Measurements from ENCODE around the gene CDC42BPB. TPM values are rescaled to one million over a fixed set of nuclear protein-coding genes. Genes with fewer than 3 reads are reported as not detected.
"Not testable (repeated sequence)": the region's sequence is repeated elsewhere in the genome, so short reads cannot be mapped to it uniquely, and the experiment has no call there.

CDC42BPB gene
- total RNA-seq, 1 donor from 2014 or later: 99.6 TPM

GRCh38 chr14:102931580-102932285 lies 125.6 kb downstream of the CDC42BPB start:
- no peak for DNase-seq (ENCODE audit: low spot score)

DNA sequence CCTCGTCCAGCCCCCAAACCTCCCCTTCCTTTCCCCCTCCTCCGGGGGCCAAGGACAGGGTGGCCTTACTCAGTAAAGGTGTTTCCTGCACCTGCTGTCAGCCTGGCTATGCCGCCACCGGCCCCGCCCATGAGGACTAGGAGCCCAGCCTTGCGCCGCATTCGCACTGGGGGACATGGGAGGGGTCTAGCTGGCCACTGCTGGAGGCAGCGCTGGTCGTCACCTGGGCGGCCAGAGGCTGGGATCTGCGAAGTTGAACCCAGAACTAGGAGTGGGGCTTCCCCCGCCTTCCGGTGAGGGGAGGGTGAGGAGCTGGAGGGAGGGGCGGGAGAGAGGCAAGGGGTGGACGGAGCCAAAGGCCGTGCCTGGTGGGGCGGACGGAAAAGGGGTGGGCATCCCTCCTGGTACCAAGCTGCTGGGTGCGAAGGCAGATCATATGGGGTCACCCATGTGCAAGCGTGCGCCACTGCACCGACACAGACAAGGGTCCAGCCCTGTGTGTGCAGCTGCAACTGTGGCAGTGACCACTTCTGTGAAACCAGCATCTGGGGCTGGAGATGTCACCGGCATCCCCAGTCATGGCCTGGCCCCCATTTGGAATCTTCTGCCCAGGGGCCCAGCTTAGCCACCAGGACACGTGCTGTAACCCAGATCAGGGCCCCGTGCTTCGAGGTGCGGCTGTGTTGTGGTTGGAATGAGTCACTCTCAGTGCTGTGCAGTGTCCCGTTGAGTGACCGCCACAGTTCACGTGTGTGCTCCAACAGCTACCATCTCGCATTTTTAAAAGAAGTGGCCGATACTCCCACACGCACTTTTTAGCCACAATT lies 126.4 kb downstream of the CDC42BPB start:
- DNase-seq (ENCODE audit: low spot score): no peak

- DNase-seq (ENCODE audit: low spot score): no peak
Observed at GRCh38 chr14:102930138-102930752, 127.1 kb downstream of the CDC42BPB start.

DNA sequence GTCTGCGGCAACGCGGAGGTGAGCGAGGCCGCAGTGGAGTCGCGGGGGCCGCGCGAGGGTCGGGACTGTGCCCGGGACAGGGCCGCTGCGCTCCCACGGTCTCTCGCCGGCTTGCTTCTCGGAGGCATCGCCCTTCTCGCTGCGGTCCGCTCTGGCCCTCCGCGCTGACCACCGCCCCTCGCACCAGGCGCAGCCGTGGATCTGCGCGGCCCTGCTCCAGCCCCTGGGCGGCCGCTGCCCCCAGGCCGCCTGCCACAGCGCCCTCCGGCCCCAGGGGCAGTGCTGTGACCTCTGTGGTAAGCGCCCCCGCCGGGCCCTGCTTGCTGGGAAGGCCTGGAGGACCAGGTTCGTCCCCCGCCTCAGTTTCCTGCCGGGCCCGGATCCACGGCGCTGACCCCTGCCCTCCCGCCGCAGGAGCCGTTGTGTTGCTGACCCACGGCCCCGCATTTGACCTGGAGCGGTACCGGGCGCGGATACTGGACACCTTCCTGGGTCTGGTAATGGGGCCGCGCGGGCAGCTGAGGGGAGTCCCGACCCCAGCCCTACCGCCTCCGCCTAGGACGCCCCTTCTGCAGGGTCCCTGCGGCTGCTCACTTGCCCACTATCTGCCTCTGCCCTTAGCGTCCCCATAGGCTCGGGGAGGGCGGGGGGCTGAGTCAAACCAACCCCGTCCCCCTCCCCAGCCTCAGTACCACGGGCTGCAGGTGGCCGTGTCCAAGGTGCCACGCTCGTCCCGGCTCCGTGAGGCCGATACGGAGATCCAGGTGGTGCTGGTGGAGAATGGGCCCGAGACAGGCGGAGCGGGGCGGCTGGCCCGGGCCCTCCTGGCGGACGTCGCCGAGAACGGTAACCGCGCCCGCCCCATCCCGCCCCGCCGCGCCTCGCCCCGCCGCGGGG lies 127.9 kb downstream of the CDC42BPB start:
- DNase-seq (ENCODE audit: low spot score): no peak

DNA sequence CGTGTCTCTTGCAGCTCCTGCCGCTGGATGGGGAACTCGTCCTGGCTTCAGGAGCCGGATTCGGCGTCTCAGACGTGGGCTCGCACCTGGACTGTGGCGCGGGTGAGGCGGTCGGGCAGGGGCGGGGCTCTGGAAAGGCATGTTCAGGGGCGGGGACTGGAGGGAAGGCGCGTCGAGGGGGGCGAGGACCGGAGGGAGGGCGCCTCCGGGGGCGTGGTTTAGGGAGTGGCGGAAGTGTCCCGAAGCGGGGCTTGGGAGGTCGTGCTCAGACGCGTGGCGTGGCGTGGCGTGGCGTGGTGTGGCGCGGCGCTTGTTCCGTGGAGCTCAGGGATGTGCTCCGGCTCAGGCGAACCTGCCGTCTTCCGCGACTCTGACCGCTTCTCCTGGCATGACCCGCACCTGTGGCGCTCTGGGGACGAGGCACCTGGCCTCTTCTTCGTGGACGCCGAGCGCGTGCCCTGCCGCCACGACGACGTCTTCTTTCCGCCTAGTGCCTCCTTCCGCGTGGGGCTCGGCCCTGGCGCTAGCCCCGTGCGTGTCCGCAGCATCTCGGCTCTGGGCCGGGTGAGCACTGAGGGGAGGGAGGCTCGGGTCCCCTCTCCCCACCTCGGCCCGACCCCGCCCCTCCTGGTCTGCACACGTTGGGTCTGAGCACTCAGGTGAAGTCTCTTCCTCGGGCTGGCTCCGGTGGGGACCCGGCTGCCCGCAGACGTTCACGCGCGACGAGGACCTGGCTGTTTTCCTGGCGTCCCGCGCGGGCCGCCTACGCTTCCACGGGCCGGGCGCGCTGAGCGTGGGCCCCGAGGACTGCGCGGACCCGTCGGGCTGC lies 128.7 kb downstream of the CDC42BPB start:
- DNase-seq (ENCODE audit: low spot score): no peak

- no peak for DNase-seq (ENCODE audit: low spot score)
Observed at GRCh38 chr14:102927878-102928411, 129.4 kb downstream of the CDC42BPB start.

- no peak for DNase-seq (ENCODE audit: low spot score)
Observed at GRCh38 chr14:102927346-102927877, 129.9 kb downstream of the CDC42BPB start.

GRCh38 chr14:102926840-102927239 lies 130.5 kb downstream of the CDC42BPB start:
- not testable (repeated sequence) for DNase-seq (ENCODE audit: low spot score)

GRCh38 chr14:102926104-102926503 lies 131.2 kb downstream of the CDC42BPB start:
- no peak for DNase-seq (ENCODE audit: low spot score)

DNA sequence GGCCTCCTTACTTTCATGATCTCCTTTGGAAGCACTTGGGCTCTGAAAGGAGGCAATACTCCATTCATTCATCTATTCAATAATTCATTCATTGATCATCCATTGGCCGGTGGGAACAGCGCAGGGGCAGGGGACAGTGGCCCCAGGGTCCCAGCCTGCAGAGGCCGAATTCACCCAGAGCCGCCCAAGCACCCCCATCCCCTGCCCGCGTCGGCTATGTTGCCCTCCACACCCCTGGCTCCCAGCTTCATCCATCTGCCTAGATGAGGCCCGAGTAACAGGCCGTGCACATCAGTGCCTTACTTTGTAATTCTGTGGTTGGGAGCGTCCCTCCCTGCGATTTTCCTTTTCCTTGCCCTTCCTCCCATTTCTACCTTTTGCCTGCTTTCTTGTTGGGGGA lies 131.7 kb downstream of the CDC42BPB start:
- DNase-seq (ENCODE audit: low spot score): no peak

DNA sequence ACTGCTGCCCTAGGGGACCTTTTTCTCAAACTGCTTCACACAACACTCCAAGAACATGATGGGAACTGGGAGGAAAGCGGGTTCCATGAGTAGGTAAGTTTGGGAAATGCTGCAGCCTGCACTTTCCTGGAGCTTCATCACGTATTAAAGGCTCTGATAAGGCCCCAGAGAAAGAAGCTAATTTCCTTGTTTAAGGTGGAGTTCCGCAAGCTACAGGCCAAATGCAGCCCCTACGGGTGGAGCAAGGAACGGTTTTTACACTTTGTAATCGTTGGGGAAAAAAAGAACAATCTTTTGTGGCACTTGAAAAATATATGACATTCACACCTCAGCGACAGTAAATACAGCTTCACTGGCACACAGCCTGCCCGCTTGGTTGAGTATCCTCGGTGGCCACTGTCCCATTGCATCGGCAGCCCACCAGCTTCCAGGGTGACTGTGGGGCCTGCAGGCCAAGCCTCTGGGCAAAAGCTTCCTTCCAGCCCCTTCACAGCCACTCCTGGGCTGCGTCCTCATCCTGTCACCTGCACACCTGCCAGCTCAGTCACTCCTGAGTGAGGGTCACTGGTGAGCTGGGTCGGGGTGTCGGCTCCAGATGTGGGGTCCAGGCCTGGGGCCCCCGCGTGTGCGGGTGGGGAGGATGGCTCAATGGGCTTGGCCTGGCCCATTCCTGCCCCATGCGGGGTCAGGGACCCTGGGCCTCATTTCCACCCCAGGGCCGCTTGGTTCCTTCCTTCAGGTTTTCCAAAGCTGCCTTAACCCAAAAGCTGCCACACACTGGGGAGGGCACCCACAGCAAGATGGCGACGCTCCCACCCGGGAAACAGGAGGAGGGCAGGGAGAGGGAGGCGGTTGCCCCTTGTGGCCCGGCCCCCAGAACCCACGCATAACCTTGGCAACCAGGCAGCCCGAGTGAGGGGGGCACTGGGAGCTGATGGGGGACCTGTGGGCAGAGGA lies 132.4 kb downstream of the CDC42BPB start:
- no peak for DNase-seq (ENCODE audit: low spot score)

- DNase-seq (ENCODE audit: low spot score): no peak
Observed at GRCh38 chr14:102923925-102924486, 133.3 kb downstream of the CDC42BPB start.

DNA sequence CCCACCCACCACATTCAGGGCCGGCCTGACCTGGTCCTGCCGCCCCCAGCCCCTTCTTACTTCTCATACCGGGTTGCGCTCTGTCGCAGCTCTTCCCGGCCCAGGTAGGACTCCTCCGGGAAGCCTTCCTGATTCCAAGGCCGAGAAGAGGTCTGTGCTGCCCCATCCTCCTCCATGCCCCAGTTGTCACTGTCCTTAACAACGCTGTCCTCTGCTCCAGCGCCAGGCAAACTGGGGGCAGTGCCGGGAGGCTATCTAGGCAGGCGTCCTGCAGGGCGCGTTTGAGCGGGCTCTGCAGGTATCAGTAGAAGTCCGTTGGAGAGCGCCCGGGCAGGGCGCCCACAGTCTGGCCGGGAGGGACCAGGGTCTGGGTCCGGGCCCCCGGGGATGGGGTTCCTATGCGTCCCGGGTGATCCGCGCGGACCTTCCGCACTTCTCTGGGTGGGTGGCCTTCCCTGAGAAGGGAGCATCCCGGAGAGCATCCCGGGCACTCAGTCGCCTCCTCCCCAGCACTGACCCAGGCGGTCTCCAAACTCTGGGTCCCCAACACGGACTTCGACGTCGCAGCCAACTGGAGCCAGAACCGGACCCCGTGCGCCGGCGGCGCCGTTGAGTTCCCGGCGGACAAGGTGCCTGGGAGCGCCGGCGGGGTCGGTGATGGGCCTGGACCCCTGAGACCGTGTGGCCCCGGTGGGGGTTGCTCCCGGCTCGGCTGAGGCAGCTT lies 134.0 kb downstream of the CDC42BPB start:
- no peak for DNase-seq (ENCODE audit: low spot score)

- no peak for DNase-seq (ENCODE audit: low spot score)
Observed at GRCh38 chr14:102922490-102923200, 134.7 kb downstream of the CDC42BPB start, which contains the start of gene AMN. AMN (plus strand) TSS chr14:102922663; CDS start chr14:102922689, 26 bp downstream.

DNA sequence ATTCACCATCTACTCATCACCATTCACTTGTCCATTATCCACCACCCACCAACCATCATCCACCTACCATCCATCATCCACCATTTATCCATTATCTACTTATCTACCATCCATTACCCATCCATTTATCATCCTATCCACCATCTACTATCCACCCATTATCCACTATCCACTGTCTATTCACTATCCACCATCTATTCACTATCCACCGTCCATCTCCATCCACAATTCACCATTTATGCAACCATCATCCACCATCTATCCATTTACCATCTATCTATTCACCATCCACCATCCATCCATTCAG lies 136.4 kb downstream of the CDC42BPB start:
- no peak for DNase-seq (ENCODE audit: low spot score)

GRCh38 chr14:102920273-102920997 lies 136.9 kb downstream of the CDC42BPB start:
- DNase-seq (ENCODE audit: low spot score): no peak
